Thyroid gland (tissue), 4 donors: ENCODE results near the gene FAM114A2.

Experiments used
- POLR2A ChIP-seq, 2 donors: fragments of 450-650 bp; IDR thresholded peaks; one replicate each; pipeline ENCODE4 v1.6.1; 2017; ENCODE audit warnings: antibody characterized with exemption in 2 of 2, mild to moderate bottlenecking in 2 of 2, moderate library complexity in 1 of 2
- TF ChIP-seq, protein P1 (sequence below), 6 experiments: fragments of 200-600 bp in 3 of 6; fragments of 450-650 bp in 3 of 6; sonication (generic) in 3 of 6; IDR thresholded peaks; one replicate each; pipeline ENCODE4 v1.5.1; 2016 to 2019; ENCODE audit warnings: antibody characterized with exemption in 6 of 6, mild to moderate bottlenecking in 2 of 6, inconsistent platforms in 1 of 6, moderate library complexity in 1 of 6

DNA sequence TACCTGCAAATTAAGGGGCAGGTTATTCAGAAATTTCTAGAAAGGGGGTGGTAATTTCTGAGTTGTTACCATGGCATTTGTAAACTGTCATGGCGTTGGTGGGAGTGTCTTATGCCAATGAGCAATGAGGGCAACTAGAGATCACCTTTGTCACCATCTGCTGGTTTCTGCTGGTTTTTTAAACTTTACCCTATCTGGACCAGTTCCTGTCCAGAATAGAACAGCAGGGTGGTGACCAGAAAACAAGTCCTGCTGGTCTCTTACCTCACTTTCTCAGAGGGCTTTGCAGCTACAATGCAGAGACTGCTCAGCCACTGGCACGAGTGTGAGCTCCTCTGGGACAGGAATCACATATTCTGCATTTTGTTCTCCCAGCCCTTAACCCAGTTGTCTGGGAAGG is 51.4 kb downstream of the FAM114A2 start:
- TF ChIP-seq POLR2A (IDR thresholded peaks at IDR 0.05): no peak
- TF ChIP-seq, protein P1, sequence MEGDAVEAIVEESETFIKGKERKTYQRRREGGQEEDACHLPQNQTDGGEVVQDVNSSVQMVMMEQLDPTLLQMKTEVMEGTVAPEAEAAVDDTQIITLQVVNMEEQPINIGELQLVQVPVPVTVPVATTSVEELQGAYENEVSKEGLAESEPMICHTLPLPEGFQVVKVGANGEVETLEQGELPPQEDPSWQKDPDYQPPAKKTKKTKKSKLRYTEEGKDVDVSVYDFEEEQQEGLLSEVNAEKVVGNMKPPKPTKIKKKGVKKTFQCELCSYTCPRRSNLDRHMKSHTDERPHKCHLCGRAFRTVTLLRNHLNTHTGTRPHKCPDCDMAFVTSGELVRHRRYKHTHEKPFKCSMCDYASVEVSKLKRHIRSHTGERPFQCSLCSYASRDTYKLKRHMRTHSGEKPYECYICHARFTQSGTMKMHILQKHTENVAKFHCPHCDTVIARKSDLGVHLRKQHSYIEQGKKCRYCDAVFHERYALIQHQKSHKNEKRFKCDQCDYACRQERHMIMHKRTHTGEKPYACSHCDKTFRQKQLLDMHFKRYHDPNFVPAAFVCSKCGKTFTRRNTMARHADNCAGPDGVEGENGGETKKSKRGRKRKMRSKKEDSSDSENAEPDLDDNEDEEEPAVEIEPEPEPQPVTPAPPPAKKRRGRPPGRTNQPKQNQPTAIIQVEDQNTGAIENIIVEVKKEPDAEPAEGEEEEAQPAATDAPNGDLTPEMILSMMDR (IDR thresholded peaks at IDR 0.05): no peak
